Measurements from ENCODE around the gene DEFB131A. TPM values are rescaled to one million over a fixed set of nuclear protein-coding genes. Genes with fewer than 3 reads are reported as not detected.
A peak's percentile ranks its signal among the peaks of the same experiment; 100 is the strongest.
"Not testable (repeated sequence)": the region's sequence is repeated elsewhere in the genome, so short reads cannot be mapped to it uniquely, and the experiment has no call there.

The DEFB131A gene
- polyA plus RNA-seq, 4 donors = not detected

DNA sequence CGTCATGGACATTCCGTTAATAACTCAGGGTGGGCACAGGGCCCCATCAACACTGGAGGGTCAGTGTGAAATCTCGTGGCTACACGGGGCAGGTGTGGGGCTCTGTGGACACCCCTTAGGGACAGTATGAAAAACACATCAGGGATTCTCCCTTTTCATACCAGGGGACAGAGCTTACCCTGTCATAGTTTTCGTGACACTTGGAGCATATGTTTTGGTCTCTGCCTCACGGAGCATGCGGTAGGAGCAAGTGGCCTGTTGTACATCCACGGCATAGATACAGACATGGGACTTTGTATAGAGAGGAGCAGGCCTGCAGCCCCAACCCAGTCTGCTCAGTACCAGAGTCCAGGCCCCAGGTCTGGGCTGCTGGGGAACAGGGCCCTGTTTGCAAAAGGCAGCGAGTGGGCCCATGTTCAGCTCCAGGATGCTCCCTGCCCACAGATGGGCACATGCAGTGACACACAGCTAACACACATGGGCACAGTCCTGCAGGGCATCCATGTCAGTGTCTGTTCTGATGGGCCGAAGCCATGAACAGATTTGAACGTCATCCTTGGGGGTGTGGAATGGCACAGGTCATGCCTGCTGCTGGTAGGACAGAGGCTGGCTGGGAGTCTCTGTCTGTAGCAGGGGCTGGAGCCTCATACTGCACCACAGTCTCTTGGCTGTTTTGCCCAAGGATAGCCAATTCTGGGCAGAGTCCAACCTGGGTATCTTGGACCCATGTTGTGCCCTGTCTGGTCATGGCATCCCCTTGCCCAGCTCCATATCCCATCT lies 50.2 kb downstream of the DEFB131A start:
- DNase-seq (ENCODE audit: low read depth in 4 of 4, low spot score in 2 of 4) = not testable (repeated sequence)

DNA sequence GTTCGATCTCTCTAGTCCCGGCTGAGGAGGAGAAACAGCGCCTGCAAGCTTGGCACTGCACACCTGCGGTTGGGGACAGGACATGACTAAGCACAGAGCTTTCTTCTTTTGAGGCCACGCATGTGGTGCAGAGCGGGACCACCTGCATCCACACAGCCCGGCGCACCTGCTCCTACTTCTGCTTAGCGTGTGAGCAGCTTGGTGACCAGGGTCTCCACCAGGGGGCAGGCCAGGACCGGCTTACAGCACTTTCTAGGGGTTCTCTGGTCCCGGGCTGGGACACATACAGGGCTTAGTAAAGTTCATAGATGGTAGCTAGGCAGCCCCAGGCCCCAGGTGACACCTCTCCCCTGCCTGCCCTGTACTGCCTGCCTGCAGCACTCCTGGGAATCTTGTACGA lies 51.2 kb downstream of the DEFB131A start:
- peak in 3 of 4 donors; percentile 13 to 37 (median 35) for DNase-seq (ENCODE audit: low read depth in 4 of 4, low spot score in 2 of 4)

DNA sequence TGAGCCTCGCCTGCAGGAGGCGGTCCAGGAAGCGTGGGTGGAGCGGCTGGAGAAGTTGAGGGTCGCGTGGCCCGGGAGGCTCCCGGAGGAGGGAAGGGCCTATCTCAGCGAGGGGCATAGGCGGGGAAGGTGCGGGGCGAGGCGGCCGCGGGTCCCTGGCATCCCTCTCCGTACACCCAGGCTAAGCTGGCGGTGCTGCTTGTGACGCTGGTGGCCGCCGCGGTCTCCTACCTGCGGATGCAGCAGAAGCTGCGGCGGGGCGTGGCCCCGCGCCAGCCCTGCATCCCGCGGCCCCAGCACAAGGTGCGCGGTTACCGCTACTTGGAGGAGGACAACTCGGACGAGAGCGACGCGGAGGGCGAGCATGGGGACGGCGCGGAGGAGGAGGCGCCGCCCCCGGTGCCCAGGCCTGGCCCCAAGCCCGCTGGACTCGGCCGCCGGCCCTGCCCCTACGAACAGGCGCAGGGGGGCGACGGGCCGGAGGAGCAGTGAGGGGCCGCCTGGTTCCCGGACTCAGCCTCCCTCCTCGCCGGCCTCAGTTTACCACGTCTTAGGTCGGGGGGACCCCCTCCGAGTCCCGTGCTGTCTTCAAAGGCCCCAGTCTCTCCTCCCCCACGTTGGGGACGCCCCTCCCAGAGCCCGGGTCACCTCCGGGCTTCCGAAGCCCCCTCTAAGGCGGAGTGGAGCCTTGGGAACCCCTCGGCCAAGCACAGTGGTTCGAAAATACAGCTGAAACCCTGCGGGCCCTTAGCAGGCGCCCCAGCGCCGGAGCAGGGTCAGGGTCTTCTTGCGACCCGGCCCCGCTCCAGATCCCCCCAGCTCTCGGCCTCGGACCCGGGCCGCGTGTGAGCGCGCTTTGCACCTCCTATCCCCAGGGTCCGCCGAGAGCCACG lies 53.6 kb downstream of the DEFB131A start:
- DNase-seq (ENCODE audit: low read depth in 4 of 4, low spot score in 2 of 4) = not testable (repeated sequence)

DNA sequence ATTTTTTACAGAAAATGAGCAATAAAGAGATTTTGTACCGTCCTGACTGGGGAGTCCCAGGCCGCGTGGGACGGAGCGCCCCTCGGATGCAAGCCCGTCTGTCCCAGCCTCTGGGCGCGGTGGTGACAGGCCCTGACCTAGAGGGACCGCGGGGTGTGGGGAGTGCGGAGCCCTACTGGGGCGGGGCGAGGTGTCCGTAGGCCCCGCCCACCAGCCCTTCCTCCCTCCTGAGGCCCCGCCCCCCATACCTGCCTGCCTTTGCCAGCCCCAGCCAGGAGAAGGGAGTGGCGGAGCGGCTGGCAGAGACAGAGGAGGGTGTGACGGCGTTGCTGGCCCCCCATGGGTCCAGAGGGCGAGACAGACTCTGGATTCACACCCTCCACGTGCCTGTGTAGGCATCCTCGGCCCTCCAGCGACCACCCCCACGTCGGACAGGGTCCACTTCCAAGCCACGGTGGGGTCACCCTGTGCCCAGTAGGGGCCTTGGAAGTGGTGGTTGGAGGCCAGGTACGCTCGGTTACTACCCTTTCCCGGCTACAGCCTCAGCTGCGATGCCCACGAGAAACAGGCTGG lies 54.3 kb downstream of the DEFB131A start:
- not testable (repeated sequence) for DNase-seq (ENCODE audit: low read depth in 4 of 4, low spot score in 2 of 4)

DNA sequence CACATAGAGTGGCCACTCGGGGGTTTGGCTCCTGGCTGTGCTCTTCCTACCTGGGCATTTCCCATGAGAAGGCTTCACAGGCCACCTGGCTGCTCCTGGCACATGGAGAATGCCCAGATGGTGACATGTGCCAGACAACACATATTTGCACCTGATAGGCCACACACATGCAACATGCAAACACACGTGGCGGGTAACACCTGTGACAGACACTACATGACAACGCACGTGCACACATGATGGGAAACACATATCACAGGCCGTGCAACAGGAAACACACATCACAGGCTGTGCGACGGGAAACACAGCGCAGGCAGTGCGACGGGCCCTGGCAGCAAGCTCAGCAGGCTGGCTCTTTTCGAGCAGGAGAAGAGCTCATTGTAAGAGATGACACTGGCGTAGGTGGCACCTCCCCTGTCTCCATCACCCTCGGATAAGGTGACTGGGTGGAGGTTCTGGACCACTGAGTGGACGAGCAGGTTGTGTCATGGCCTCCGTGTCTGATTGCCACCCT lies 55.8 kb downstream of the DEFB131A start:
- not testable (repeated sequence) for DNase-seq (ENCODE audit: low read depth in 4 of 4, low spot score in 2 of 4)

Other genes starting within 250 kb of the DEFB131A start
- gene USP17L10, start 233.8 kb upstream of the DEFB131A start, polyA plus RNA-seq (ENCODE audit: insufficient read length in 4 of 4) = not detected
- gene USP17L11, start 229.0 kb upstream of the DEFB131A start, polyA plus RNA-seq (ENCODE audit: insufficient read length in 4 of 4) = not detected
- gene USP17L12, start 224.3 kb upstream of the DEFB131A start, polyA plus RNA-seq (ENCODE audit: insufficient read length in 4 of 4) = not detected
- not detected for gene USP17L13, start 219.5 kb upstream of the DEFB131A start, polyA plus RNA-seq (ENCODE audit: insufficient read length in 4 of 4)
- gene USP17L15, start 210.0 kb upstream of the DEFB131A start, polyA plus RNA-seq (ENCODE audit: insufficient read length in 4 of 4) = not detected
- not detected for gene USP17L17, start 200.5 kb upstream of the DEFB131A start, polyA plus RNA-seq (ENCODE audit: insufficient read length in 4 of 4)
- not detected for gene USP17L18, start 195.8 kb upstream of the DEFB131A start, polyA plus RNA-seq (ENCODE audit: insufficient read length in 4 of 4)
- gene USP17L19, start 191.0 kb upstream of the DEFB131A start, polyA plus RNA-seq (ENCODE audit: insufficient read length in 4 of 4) = not detected
- gene USP17L20, start 186.3 kb upstream of the DEFB131A start, polyA plus RNA-seq (ENCODE audit: insufficient read length in 4 of 4) = not detected
- gene USP17L21, start 181.5 kb upstream of the DEFB131A start, polyA plus RNA-seq (ENCODE audit: insufficient read length in 4 of 4) = not detected
- under 1 TPM in 1 of 4 donors, not detected in 3; 0.13 TPM for gene USP17L22, start 176.8 kb upstream of the DEFB131A start, polyA plus RNA-seq (ENCODE audit: insufficient read length in 4 of 4)
- gene USP17L24, start 119.2 kb upstream of the DEFB131A start, polyA plus RNA-seq (ENCODE audit: insufficient read length in 4 of 4) = not detected
- gene USP17L25, start 114.5 kb upstream of the DEFB131A start, polyA plus RNA-seq (ENCODE audit: insufficient read length in 4 of 4) = not detected
- not detected for gene USP17L26, start 109.8 kb upstream of the DEFB131A start, polyA plus RNA-seq (ENCODE audit: insufficient read length in 4 of 4)
- not detected for gene USP17L5, start 105.0 kb upstream of the DEFB131A start, polyA plus RNA-seq (ENCODE audit: insufficient read length in 4 of 4)
- not detected for gene USP17L27, start 100.3 kb upstream of the DEFB131A start, polyA plus RNA-seq (ENCODE audit: insufficient read length in 4 of 4)
- gene USP17L28, start 95.5 kb upstream of the DEFB131A start, polyA plus RNA-seq (ENCODE audit: insufficient read length in 4 of 4) = not detected
- not detected for gene USP17L29, start 90.8 kb upstream of the DEFB131A start, polyA plus RNA-seq (ENCODE audit: insufficient read length in 4 of 4)
- not detected for gene USP17L30, start 81.3 kb upstream of the DEFB131A start, polyA plus RNA-seq (ENCODE audit: insufficient read length in 4 of 4)

All from left renal cortex interstitium (tissue), 4 donors.